ENCODE data around the gene ADAMTS6. TPM values are rescaled to one million over a fixed set of nuclear protein-coding genes. Genes with fewer than 3 reads are reported as not detected.

Gene ADAMTS6
- total and polyA plus RNA-seq, 2 donors (not counting 1 experiment from before 2014, with no cell fraction given): 3.6 to 12.3 TPM

DNA sequence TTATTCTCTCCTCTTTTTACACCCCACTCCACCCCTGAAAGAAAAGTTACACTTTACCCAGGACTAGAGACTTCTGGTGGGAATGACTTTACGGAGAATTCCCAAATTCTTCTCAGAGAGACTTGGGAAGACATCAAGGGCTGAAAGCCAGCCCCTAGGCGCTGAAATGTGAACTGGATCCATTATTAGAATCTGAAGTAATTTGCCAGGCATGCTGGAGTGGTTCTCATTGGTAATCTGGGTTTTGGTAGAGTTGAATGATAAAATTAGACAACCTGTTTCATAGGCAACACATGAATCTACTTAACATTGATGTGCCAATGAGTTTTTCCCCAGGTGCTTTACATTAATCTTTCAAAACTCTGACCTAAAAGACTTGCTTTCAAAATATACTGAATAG is 324.8 kb downstream of the ADAMTS6 start:
- Mint-ChIP-seq H3K27me3 (no peaks in the 10 kb centered on the region), H3K9me3 (ENCODE audit: insufficient read depth) (no peaks in the 10 kb centered on the region), H3K4me1 (no peaks in the 10 kb centered on the region), H3K4me3 (no peak overlapping the region), H3K27ac (no peak overlapping the region)
- H4K20me1 ChIP-seq (ENCODE audit: control insufficient read depth, insufficient read depth, low read length, poor library complexity, severe bottlenecking): no peaks in the 10 kb centered on the region
- ChIA-PET CTCF (no interaction called here), POLR2A (no interaction called here)
- DNase-seq: no peak
- TF ChIP-seq CTCF (IDR thresholded peaks at IDR 0.05) (no peak), EZH2 (IDR thresholded peaks at IDR 0.05; ENCODE audit: borderline replicate concordance, insufficient read depth, low read depth, low read length, poor library complexity, severe bottlenecking) (no peak)
- H2AFZ ChIP-seq (ENCODE audit: insufficient read depth, low read depth, low read length, poor library complexity, severe bottlenecking): no peak overlapping the region
- no peak overlapping the region for H3K27ac ChIP-seq (ENCODE audit: low read length in 2 of 2)
- intact Hi-C loops (cut with micrococcal nuclease): no loop called here
- 100% methylated on average over 1 of the region's 2 CpGs for WGBS (ENCODE audit: insufficient coverage)
- no peak overlapping the region for H3K4me2 ChIP-seq (replicated peaks; ENCODE audit: low read depth, low read length, poor library complexity, severe bottlenecking)
- no peak overlapping the region for H3K9ac ChIP-seq (ENCODE audit: low read length)
- H3K36me3 ChIP-seq (replicated peaks in 1 of 2; ENCODE audit: control extremely low read depth in 1 of 2, control insufficient read depth in 1 of 2, extremely low read depth in 1 of 2, insufficient read depth in 2 of 2, low read length in 1 of 2): no peaks in the 10 kb centered on the region
- ATAC-seq (ENCODE audit: low read depth): no peak
- no peak overlapping the region for H3K4me3 ChIP-seq (ENCODE audit: control extremely low read depth in 1 of 5, extremely low read depth in 1 of 5, insufficient read depth in 1 of 5, low read depth in 2 of 5, low read length in 4 of 5)
- H3K27me3 ChIP-seq (replicated peaks in 1 of 4; ENCODE audit: control extremely low read depth in 1 of 4, control insufficient read depth in 3 of 4, insufficient read depth in 4 of 4, low read length in 3 of 4): no peaks in the 10 kb centered on the region
- no peaks in the 10 kb centered on the region for H3K4me1 ChIP-seq (ENCODE audit: control insufficient read depth in 2 of 2, insufficient read depth in 2 of 2, low read length in 2 of 2)
- H3K79me2 ChIP-seq (ENCODE audit: control insufficient read depth, insufficient read depth, low read length): no peaks in the 10 kb centered on the region
- no peaks in the 10 kb centered on the region for H3K9me3 ChIP-seq (ENCODE audit: control extremely low read depth in 1 of 3, control insufficient read depth in 2 of 3, insufficient read depth in 1 of 3, low read length in 2 of 3)

DNA sequence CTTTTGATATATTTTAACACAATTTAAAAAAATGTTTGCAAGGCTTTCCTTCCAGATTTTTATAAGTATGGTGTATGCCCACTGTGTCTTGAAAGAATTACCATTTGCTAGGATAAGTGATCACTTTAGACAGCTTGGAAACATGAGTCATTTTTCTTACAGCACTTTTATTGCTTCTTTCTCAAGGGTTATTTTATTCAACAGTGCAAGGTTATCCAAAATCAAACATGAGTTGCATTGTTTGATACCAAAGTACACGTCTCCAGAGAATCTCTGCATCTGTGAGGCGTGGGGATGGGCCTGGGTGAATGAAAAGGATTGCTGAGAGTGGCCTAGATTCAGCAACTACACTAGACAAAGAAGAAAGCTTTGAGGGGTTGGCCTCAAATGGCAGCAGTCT is 329.6 kb downstream of the ADAMTS6 start:
- H3K9me3 Mint-ChIP-seq (ENCODE audit: insufficient read depth): peaks cover 2% of the 10 kb centered on the region
- TF ChIP-seq EZH2 (IDR thresholded peaks at IDR 0.05; ENCODE audit: borderline replicate concordance, insufficient read depth, low read depth, low read length, poor library complexity, severe bottlenecking) (no peak), CTCF (IDR thresholded peaks at IDR 0.05) (no peak)
- no peaks in the 10 kb centered on the region for H3K27me3 ChIP-seq (replicated peaks in 1 of 4; ENCODE audit: control extremely low read depth in 1 of 4, control insufficient read depth in 3 of 4, insufficient read depth in 4 of 4, low read length in 3 of 4)
- no peaks in the 10 kb centered on the region for H3K4me1 Mint-ChIP-seq
- H3K79me2 ChIP-seq (ENCODE audit: control insufficient read depth, insufficient read depth, low read length): no peaks in the 10 kb centered on the region
- intact Hi-C loops (cut with micrococcal nuclease): no loop called here
- H4K20me1 ChIP-seq (ENCODE audit: control insufficient read depth, insufficient read depth, low read length, poor library complexity, severe bottlenecking): no peaks in the 10 kb centered on the region
- no peak overlapping the region for H3K27ac ChIP-seq (ENCODE audit: low read length in 2 of 2)
- no peak overlapping the region for H3K4me3 ChIP-seq (ENCODE audit: control extremely low read depth in 1 of 5, extremely low read depth in 1 of 5, insufficient read depth in 1 of 5, low read depth in 2 of 5, low read length in 4 of 5)
- no CpG with 5 or more reads among the region's 2 CpGs for WGBS (ENCODE audit: insufficient coverage)
- no peaks in the 10 kb centered on the region for H3K4me1 ChIP-seq (ENCODE audit: control insufficient read depth in 2 of 2, insufficient read depth in 2 of 2, low read length in 2 of 2)
- H3K27ac Mint-ChIP-seq: no peak overlapping the region
- no peak for DNase-seq
- H3K9ac ChIP-seq (ENCODE audit: low read length): no peak overlapping the region
- H3K36me3 ChIP-seq (replicated peaks in 1 of 2; ENCODE audit: control extremely low read depth in 1 of 2, control insufficient read depth in 1 of 2, extremely low read depth in 1 of 2, insufficient read depth in 2 of 2, low read length in 1 of 2): no peaks in the 10 kb centered on the region
- no peaks in the 10 kb centered on the region for H3K27me3 Mint-ChIP-seq
- ATAC-seq (ENCODE audit: low read depth): no peak
- no peaks in the 10 kb centered on the region for H3K9me3 ChIP-seq (ENCODE audit: control extremely low read depth in 1 of 3, control insufficient read depth in 2 of 3, insufficient read depth in 1 of 3, low read length in 2 of 3)
- ChIA-PET POLR2A (no interaction called here), CTCF (no interaction called here)
- H3K4me2 ChIP-seq (replicated peaks; ENCODE audit: low read depth, low read length, poor library complexity, severe bottlenecking): no peak overlapping the region
- no peak overlapping the region for H3K4me3 Mint-ChIP-seq
- H2AFZ ChIP-seq (ENCODE audit: insufficient read depth, low read depth, low read length, poor library complexity, severe bottlenecking): no peak overlapping the region
